CD14-positive monocyte (primary cell): ENCODE results near the gene PEDS1. TPM values are rescaled to one million over a fixed set of nuclear protein-coding genes. Genes with fewer than 3 reads are reported as not detected.
A peak's percentile ranks its signal among the peaks of the same experiment; 100 is the strongest.

Source experiments
- DNase-seq, 3 donors: peaks; one replicate each; pipeline ENCODE4 v3.0.0-alpha.2; 2011 to 2022
- H2AFZ ChIP-seq: 2 replicates; pipeline ENCODE4 v1.6.0; 2012; ENCODE audit warnings: mild to moderate bottlenecking, low read depth, low read length, inconsistent platforms; ENCODE audit not compliant: insufficient read depth, poor library complexity, severe bottlenecking
- H3K27ac ChIP-seq, 2 donors: 1 replicate in 1 of 2; 2 replicates in 1 of 2; pipeline ENCODE4 v1.5.1; 2012 to 2013; ENCODE audit warnings: low read length in 2 of 2, control low read depth in 1 of 2, inconsistent platforms in 1 of 2, low read depth in 1 of 2, mild to moderate bottlenecking in 1 of 2
- H3K27me3 ChIP-seq, 2 donors: one replicate each; pipeline versions ENCODE4 v1.6.0 to v1.6.1; 2011 to 2013; ENCODE audit warnings: low read length in 2 of 2; ENCODE audit not compliant: control insufficient read depth in 2 of 2, insufficient read depth in 2 of 2
- H3K36me3 ChIP-seq, 2 donors: replicated peaks in 1 of 2; 1 replicate in 1 of 2; 2 replicates in 1 of 2; pipeline versions ENCODE4 v1.5.1 to v1.6.1; 2012 to 2013; ENCODE audit warnings: low read length in 2 of 2, control low read depth in 1 of 2, inconsistent platforms in 1 of 2, mild to moderate bottlenecking in 1 of 2; ENCODE audit not compliant: insufficient read depth in 2 of 2, control insufficient read depth in 1 of 2
- H3K4me1 ChIP-seq, 2 donors: 1 replicate in 1 of 2; 2 replicates in 1 of 2; pipeline versions ENCODE4 v1.5.1 to v1.6.1; 2012 to 2013; ENCODE audit warnings: low read length in 2 of 2, control low read depth in 1 of 2, inconsistent platforms in 1 of 2, mild to moderate bottlenecking in 1 of 2, moderate library complexity in 1 of 2; ENCODE audit not compliant: insufficient read depth in 2 of 2, control insufficient read depth in 1 of 2
- H3K4me2 ChIP-seq: replicated peaks from 2 replicates; pipeline ENCODE3; 2012; ENCODE audit warnings: low read length, moderate library complexity, mild to moderate bottlenecking; ENCODE audit not compliant: poor library complexity, severe bottlenecking; ENCODE audit errors: extremely low read depth
- H3K4me3 ChIP-seq, 3 experiments: fragments of 200-600 bp in 1 of 3; sonication (generic) in 1 of 3; replicated peaks in 1 of 3; 1 replicate in 2 of 3; 2 replicates in 1 of 3; pipeline ENCODE4 v1.5.1; 2011 to 2013; ENCODE audit warnings: low read length in 3 of 3, mild to moderate bottlenecking in 3 of 3, control low read depth in 2 of 3, low read depth in 2 of 3, inconsistent platforms in 1 of 3, moderate library complexity in 1 of 3
- H3K79me2 ChIP-seq: 2 replicates; pipeline ENCODE4 v1.6.0; 2012; ENCODE audit warnings: mild to moderate bottlenecking, control low read depth, inconsistent platforms, low read length, moderate library complexity; ENCODE audit not compliant: insufficient read depth
- H3K9ac ChIP-seq: 2 replicates; pipeline ENCODE4 v1.6.0; 2017; ENCODE audit warnings: low read length, mild to moderate bottlenecking; ENCODE audit not compliant: insufficient read depth, poor library complexity, severe bottlenecking
- H3K9me3 ChIP-seq, 2 donors: replicated peaks in 1 of 2; 1 replicate in 1 of 2; 2 replicates in 1 of 2; pipeline versions ENCODE4 v1.5.1 to v1.6.1; 2012 to 2013; ENCODE audit warnings: low read length in 2 of 2, control low read depth in 1 of 2; ENCODE audit not compliant: control insufficient read depth in 1 of 2, insufficient read depth in 1 of 2
- H4K20me1 ChIP-seq: 2 replicates; pipeline ENCODE4 v1.6.0; 2012; ENCODE audit warnings: mild to moderate bottlenecking, low read length, control low read depth, moderate library complexity; ENCODE audit not compliant: insufficient read depth
- H3K27ac Mint-ChIP-seq, 7 donors: one replicate each; pipeline ENCODE4 v1.8.0; 2020; ENCODE audit warnings: mild to moderate bottlenecking in 7 of 7, mixed read lengths in 7 of 7, moderate library complexity in 6 of 7, inconsistent platforms in 2 of 7
- H3K27me3 Mint-ChIP-seq, 3 donors: one replicate each; pipeline ENCODE4 v1.8.0; 2021 to 2022; ENCODE audit warnings: low read depth in 3 of 3, mild to moderate bottlenecking in 3 of 3, mixed read lengths in 3 of 3, moderate library complexity in 3 of 3, inconsistent platforms in 1 of 3
- H3K36me3 Mint-ChIP-seq, 2 donors: one replicate each; pipeline ENCODE4 v1.8.0; 2020; ENCODE audit warnings: mixed read lengths in 2 of 2, inconsistent platforms in 1 of 2, mild to moderate bottlenecking in 1 of 2
- H3K4me1 Mint-ChIP-seq: one replicate; pipeline ENCODE4 v1.8.0; 2020; ENCODE audit warnings: mild to moderate bottlenecking, mixed read lengths
- H3K4me3 Mint-ChIP-seq, 2 donors: one replicate each; pipeline ENCODE4 v1.8.0; 2020; ENCODE audit warnings: mild to moderate bottlenecking in 2 of 2, mixed read lengths in 2 of 2, moderate library complexity in 1 of 2
- H3K9me3 Mint-ChIP-seq, 7 donors: one replicate each; pipeline ENCODE4 v1.8.0; 2020 to 2022; ENCODE audit warnings: mixed read lengths in 7 of 7, mild to moderate bottlenecking in 6 of 7, moderate library complexity in 6 of 7, inconsistent platforms in 2 of 7
- WGBS: methylation state at CpG from one replicate; pipeline ENCODE4 v1.1.5; 2013; ENCODE audit warnings: missing lambda C conversion rate; ENCODE audit not compliant: insufficient coverage; 5-methylcytosine and 5-hydroxymethylcytosine counted together
- intact Hi-C, 2 donors: fragments of 100-400 bp; cut with micrococcal nuclease; formaldehyde crosslinking; loops; one replicate each; pipeline versions ENCODE4 v1.15.0 to v1.15.1; 2023
- polyA plus RNA-seq, 3 donors: library from polyadenylated mRNA; depleted of rRNA in 1 of 3; unstranded in 2 of 3; stranded (reverse) in 1 of 3; fragments of 300-500 nt in 2 of 3; fragments of >200 nt in 1 of 3; fragmentation: Illumina TruSeq in 2 of 3; gene quantifications; 1 replicate in 2 of 3; 2 replicates in 1 of 3; pipeline ENCODE4 v1.2.3, GENCODE V29; 2012 to 2021
- TF ChIP-seq, protein P1 (sequence below): fragments of 200-600 bp; IDR thresholded peaks from one replicate; pipeline ENCODE4 v1.8.0; 2022; ENCODE audit warnings: antibody characterized with exemption, mild to moderate bottlenecking

PEDS1 gene
- polyA plus RNA-seq, 3 donors, result 19.6 to 48.1 (median 25.2) TPM

DNA sequence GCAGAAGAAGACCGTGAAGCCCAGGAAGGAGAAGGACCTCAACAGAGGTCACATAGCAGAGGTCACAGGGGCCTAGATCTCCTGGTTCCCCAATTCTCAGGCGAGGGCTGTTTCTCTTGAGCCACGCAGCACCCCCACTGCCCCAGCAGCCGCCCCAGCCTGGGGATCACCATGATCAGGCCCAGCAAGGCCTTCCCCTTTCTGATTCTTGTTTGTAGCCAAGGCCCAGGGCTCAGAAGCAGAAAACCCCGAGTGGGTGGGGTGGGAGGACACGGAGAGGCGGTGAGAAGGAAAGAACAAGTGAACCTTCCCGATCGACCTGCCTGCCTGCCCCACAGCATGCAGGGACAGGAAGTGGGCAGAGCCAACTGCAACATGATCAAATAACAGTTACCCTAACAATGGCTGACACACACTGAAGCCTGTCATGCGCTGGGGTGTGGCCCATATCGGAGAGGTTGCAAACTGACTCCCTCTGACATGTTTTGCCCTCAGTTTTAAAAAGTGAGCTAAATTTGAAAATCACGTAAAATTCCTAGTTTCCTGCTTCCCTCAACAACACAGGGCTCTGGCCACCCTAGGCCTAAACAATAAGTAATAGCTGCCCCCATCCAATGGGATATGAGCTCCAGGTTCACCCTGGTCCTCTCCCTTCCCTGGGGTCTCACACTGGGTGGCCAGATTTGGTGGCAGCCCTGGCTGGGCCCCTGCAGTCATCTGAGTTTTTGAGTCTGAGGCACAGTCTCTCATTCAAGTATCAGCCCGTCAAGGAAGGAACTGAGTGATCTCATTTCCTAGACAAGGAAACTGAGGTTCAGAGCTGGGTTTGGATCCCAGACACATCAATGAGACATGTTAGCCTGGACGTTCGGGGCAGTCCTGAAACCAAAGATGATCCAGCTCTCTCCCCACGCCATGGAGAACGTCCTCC is 6.5 kb downstream of the PEDS1 start:
- no peaks in the 10 kb centered on the region for H3K9me3 Mint-ChIP-seq
- peaks cover 69% of the 10 kb centered on the region for H3K4me1 Mint-ChIP-seq
- no peak overlapping the region for H2AFZ ChIP-seq
- H3K4me1 ChIP-seq, result peaks cover 50 to 67% of the 10 kb centered on the region in 2 donors
- H3K27me3 Mint-ChIP-seq, result peaks cover 0 to 6% (median 2%) of the 10 kb centered on the region in 3 donors
- H3K9ac ChIP-seq, result peak overlapping the region; percentile 74
- intact Hi-C loops, result no loop called here
- peaks cover 80% of the 10 kb centered on the region for H3K79me2 ChIP-seq
- peaks cover 26 to 44% of the 10 kb centered on the region in 2 donors for H3K36me3 ChIP-seq
- peak overlapping the region; percentile 47 for H3K4me2 ChIP-seq
- DNase-seq, result peak; percentile 92 to 97 (median 94)
- no peaks in the 10 kb centered on the region for H3K9me3 ChIP-seq
- peak overlapping the region; percentile 98 to 100 (median 99) for H3K27ac Mint-ChIP-seq
- peak overlapping the region in 1 of 3 experiments; percentile 55 for H3K4me3 ChIP-seq
- peak overlapping the region; percentile 98 to 99 for H3K27ac ChIP-seq
- peaks cover 6% of the 10 kb centered on the region for H4K20me1 ChIP-seq
- 22% methylated on average over 10 of the region's 17 CpGs for WGBS
- H3K4me3 Mint-ChIP-seq, result peak overlapping the region; percentile 59 to 86
- peaks cover 45 to 68% of the 10 kb centered on the region in 2 donors for H3K36me3 Mint-ChIP-seq
- TF ChIP-seq, protein P1, sequence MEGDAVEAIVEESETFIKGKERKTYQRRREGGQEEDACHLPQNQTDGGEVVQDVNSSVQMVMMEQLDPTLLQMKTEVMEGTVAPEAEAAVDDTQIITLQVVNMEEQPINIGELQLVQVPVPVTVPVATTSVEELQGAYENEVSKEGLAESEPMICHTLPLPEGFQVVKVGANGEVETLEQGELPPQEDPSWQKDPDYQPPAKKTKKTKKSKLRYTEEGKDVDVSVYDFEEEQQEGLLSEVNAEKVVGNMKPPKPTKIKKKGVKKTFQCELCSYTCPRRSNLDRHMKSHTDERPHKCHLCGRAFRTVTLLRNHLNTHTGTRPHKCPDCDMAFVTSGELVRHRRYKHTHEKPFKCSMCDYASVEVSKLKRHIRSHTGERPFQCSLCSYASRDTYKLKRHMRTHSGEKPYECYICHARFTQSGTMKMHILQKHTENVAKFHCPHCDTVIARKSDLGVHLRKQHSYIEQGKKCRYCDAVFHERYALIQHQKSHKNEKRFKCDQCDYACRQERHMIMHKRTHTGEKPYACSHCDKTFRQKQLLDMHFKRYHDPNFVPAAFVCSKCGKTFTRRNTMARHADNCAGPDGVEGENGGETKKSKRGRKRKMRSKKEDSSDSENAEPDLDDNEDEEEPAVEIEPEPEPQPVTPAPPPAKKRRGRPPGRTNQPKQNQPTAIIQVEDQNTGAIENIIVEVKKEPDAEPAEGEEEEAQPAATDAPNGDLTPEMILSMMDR, result no peak
- no peaks in the 10 kb centered on the region for H3K27me3 ChIP-seq

GRCh38 chr20:50146214-50146613 is 7.3 kb downstream of the PEDS1 start:
- Histone ChIP-seq H3K4me2 (peak overlapping the region; percentile 47), H3K36me3 (peaks cover 34 to 52% of the 10 kb centered on the region in 2 donors), H3K9ac (peak overlapping the region; percentile 74), H3K4me3 (peak overlapping the region in 1 of 3 experiments; percentile 55), H3K4me1 (peaks cover 45 to 63% of the 10 kb centered on the region in 2 donors), H3K9me3 (no peaks in the 10 kb centered on the region), H4K20me1 (peaks cover 12% of the 10 kb centered on the region), H3K27me3 (no peaks in the 10 kb centered on the region), H3K79me2 (peaks cover 80% of the 10 kb centered on the region), H2AFZ (no peak overlapping the region), H3K27ac (peak overlapping the region; percentile 98 to 99)
- no peaks in the 10 kb centered on the region for H3K9me3 Mint-ChIP-seq
- DNase-seq, result no peak
- H3K36me3 Mint-ChIP-seq, result peaks cover 48 to 76% of the 10 kb centered on the region in 2 donors
- WGBS, result 85% methylated on average over 3 of the region's 6 CpGs
- peaks cover 0 to 6% (median 2%) of the 10 kb centered on the region in 3 donors for H3K27me3 Mint-ChIP-seq
- H3K27ac Mint-ChIP-seq, result peak overlapping the region; percentile 98 to 100 (median 99)
- TF ChIP-seq, protein P1, result no peak
- peaks cover 63% of the 10 kb centered on the region for H3K4me1 Mint-ChIP-seq
- intact Hi-C loops, result no loop called here
- peak overlapping the region; percentile 59 to 86 for H3K4me3 Mint-ChIP-seq
